Vagina (tissue), 2 donors: ENCODE data around the gene EXOC3.

Experiments used
- POLR2A ChIP-seq, 2 donors: fragments of 450-650 bp; IDR thresholded peaks; one replicate each; pipeline ENCODE4 v1.6.1; 2017; ENCODE audit warnings: antibody characterized with exemption in 2 of 2, mild to moderate bottlenecking in 2 of 2, moderate library complexity in 2 of 2
- TF ChIP-seq, protein P1 (sequence below), 3 experiments: fragments of 450-650 bp in 2 of 3; fragments of 200-600 bp in 1 of 3; sonication (generic) in 1 of 3; IDR thresholded peaks; one replicate each; pipeline ENCODE4 v1.5.1; 2017 to 2019; ENCODE audit warnings: antibody characterized with exemption in 3 of 3, mild to moderate bottlenecking in 2 of 3, moderate library complexity in 2 of 3

DNA sequence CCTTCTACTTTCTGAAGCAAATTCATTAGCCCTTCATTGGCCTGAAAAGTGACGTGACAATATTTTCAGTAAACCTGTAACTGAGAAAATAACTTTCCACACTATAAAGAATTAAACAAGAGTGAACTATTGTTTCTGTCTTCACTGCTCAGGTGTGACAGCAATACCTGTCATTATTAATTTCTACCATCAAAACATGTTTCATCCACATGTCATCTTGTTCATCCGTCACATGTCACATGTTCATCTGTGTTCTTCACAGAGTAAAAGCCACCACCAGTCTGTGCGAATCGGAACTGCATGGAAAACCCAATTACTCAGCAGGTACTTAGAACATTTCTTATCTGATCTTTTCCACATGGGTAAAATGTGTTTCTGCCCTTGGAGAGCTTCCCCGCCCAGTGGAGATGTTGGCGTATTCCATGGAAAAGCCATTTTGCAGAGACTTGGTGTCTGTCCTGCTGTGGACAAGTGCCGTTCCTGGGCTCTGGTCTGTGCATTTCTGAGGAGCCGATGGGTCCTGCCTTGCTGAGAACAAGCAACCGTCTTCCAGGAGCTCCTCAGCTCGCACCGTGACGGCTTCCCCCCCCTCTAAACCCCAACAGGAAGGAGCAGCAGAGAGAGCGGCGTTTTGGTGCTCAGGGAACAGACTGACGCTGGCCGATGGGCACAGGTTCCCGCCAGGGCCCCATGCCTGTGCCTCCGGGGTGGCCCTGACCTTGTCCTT lies 10.6 kb upstream of the EXOC3 start:
- no peak for TF ChIP-seq POLR2A (IDR thresholded peaks at IDR 0.05)
- TF ChIP-seq, protein P1, sequence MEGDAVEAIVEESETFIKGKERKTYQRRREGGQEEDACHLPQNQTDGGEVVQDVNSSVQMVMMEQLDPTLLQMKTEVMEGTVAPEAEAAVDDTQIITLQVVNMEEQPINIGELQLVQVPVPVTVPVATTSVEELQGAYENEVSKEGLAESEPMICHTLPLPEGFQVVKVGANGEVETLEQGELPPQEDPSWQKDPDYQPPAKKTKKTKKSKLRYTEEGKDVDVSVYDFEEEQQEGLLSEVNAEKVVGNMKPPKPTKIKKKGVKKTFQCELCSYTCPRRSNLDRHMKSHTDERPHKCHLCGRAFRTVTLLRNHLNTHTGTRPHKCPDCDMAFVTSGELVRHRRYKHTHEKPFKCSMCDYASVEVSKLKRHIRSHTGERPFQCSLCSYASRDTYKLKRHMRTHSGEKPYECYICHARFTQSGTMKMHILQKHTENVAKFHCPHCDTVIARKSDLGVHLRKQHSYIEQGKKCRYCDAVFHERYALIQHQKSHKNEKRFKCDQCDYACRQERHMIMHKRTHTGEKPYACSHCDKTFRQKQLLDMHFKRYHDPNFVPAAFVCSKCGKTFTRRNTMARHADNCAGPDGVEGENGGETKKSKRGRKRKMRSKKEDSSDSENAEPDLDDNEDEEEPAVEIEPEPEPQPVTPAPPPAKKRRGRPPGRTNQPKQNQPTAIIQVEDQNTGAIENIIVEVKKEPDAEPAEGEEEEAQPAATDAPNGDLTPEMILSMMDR (IDR thresholded peaks at IDR 0.05) = no peak
